HepG2 (cell line): ENCODE results near the gene RMI1. TPM values are rescaled to one million over a fixed set of nuclear protein-coding genes. Genes with fewer than 3 reads are reported as not detected.
A peak's percentile ranks its signal among the peaks of the same experiment; 100 is the strongest.

ENCODE experiments used
- ATAC-seq: fragments of 200-7000 bp; cut with Tn5 transposase; 3 replicates; pipeline ENCODE4 v1.9.1; 2020; ENCODE audit warnings: mild to moderate bottlenecking, moderate library complexity
- BruUV-seq: library from RNA; stranded (reverse); fragments of 400-500 nt; replicated peaks from 2 replicates; lab custom pipeline; 2021; lab: Mats Ljungman, UMichigan
- CTCF ChIA-PET: fragments of 300-600 bp; formaldehyde crosslinking; extraction: SDS; loops from one replicate; lab custom pipeline; 2021; ENCODE audit warnings: low total read pairs, inconsistent platforms, low intra/inter-chr PET ratio; lab: Yijun Ruan, JAX
- POLR2A ChIA-PET: fragments of 350-600 bp; sonication (Branson Sonifier 250); formaldehyde crosslinking; loops from one replicate; lab custom pipeline; 2020; ENCODE audit warnings: antibody characterized with exemption, inconsistent platforms; lab: Yijun Ruan, JAX
- DNase-seq: peaks from one replicate; pipeline ENCODE4 v3.0.0-alpha.2; 2015; ENCODE audit warnings: low spot score
- FAIRE-seq: peaks from 3 replicates; lab custom pipeline; 2011; peaks lifted over from hg19 to GRCh38; lab: Jason Lieb, UNC
- H2AFZ ChIP-seq: one replicate; pipeline ENCODE4 v1.6.1; 2011; ENCODE audit warnings: low read length, inconsistent platforms
- H3K27ac ChIP-seq: fragments of 300-600 bp; 3 replicates; pipeline ENCODE4 v1.8.0; 2011; ENCODE audit warnings: mixed run types, mild to moderate bottlenecking, mixed read lengths, low read length, inconsistent platforms; ENCODE audit not compliant: insufficient read depth; ENCODE audit errors: extremely low read length
- H3K27me3 ChIP-seq, 2 experiments: fragments of 200-600 bp in 1 of 2; 2 replicates in 1 of 2; 3 replicates in 1 of 2; pipeline versions ENCODE4 v1.6.0 to v1.8.0; 2011; ENCODE audit warnings: low read length in 2 of 2, mild to moderate bottlenecking in 2 of 2, moderate library complexity in 2 of 2, inconsistent platforms in 1 of 2; ENCODE audit not compliant: insufficient read depth in 2 of 2, control insufficient read depth in 1 of 2
- H3K36me3 ChIP-seq, 2 experiments: fragments of 200-600 bp in 1 of 2; replicated peaks in 1 of 2; 2 replicates in 1 of 2; 3 replicates in 1 of 2; pipeline versions ENCODE4 v1.5.1 to v1.8.0; 2011; ENCODE audit warnings: low read length in 2 of 2, inconsistent platforms in 1 of 2; ENCODE audit not compliant: insufficient read depth in 2 of 2, control insufficient read depth in 1 of 2
- H3K4me1 ChIP-seq: 2 replicates; pipeline ENCODE4 v1.5.1; 2012; ENCODE audit warnings: low read length, inconsistent platforms; ENCODE audit not compliant: insufficient read depth
- H3K4me2 ChIP-seq: 2 replicates; pipeline ENCODE4 v1.6.0; 2011; ENCODE audit warnings: low read depth, low read length, inconsistent platforms
- H3K4me3 ChIP-seq, 3 experiments: fragments of 200-600 bp in 1 of 3; sonication (generic), shearing (Covaris generic) in 1 of 3; replicated peaks in 1 of 3; 2 replicates each; pipeline ENCODE4 v1.5.1; 2011 to 2016; ENCODE audit warnings: low read length in 3 of 3, inconsistent platforms in 2 of 3, low read depth in 2 of 3, mild to moderate bottlenecking in 2 of 3, control low read depth in 1 of 3, mixed read lengths in 1 of 3; ENCODE audit not compliant: insufficient read depth in 1 of 3
- H3K79me2 ChIP-seq: one replicate; pipeline ENCODE4 v1.6.1; 2011; ENCODE audit warnings: low read length, inconsistent platforms; ENCODE audit not compliant: insufficient read depth
- H3K9ac ChIP-seq: 2 replicates; pipeline ENCODE4 v1.6.0; 2011; ENCODE audit warnings: mild to moderate bottlenecking, low read depth, low read length, inconsistent platforms; ENCODE audit not compliant: insufficient read depth
- H3K9me3 ChIP-seq: 2 replicates; pipeline ENCODE4 v1.5.1; 2012; ENCODE audit warnings: mild to moderate bottlenecking, low read length
- H4K20me1 ChIP-seq: 2 replicates; pipeline ENCODE4 v1.6.0; 2011; ENCODE audit warnings: inconsistent platforms, mild to moderate bottlenecking, low read length, moderate library complexity; ENCODE audit not compliant: insufficient read depth
- ARNTL ChIP-seq: sonication (generic); formaldehyde crosslinking; IDR thresholded peaks from 2 replicates; pipeline ENCODE4 v1.4.0; 2020; ENCODE audit warnings: mild to moderate bottlenecking, missing genetic modification reagents
- ASH2L ChIP-seq: fragments of 300-600, 200-600 bp; sonication (generic); IDR thresholded peaks from 2 replicates; pipeline ENCODE4 v1.7.0; 2017; ENCODE audit warnings: low read depth, mild to moderate bottlenecking, moderate library complexity, mixed read lengths, low read length; ENCODE audit not compliant: insufficient read length
- BRD4 ChIP-seq: sonication (generic); formaldehyde crosslinking; IDR thresholded peaks from 2 replicates; pipeline ENCODE4 v1.4.0; 2020; ENCODE audit warnings: missing genetic modification reagents
- JARID2 ChIP-seq: sonication (generic); formaldehyde crosslinking; IDR thresholded peaks from 2 replicates; pipeline ENCODE4 v1.8.1; 2023; ENCODE audit warnings: missing genetic modification reagents, inconsistent platforms; ENCODE audit not compliant: insufficient replicate concordance
- KMT2A ChIP-seq: sonication (generic); formaldehyde crosslinking; IDR thresholded peaks from 2 replicates; pipeline ENCODE4 v1.4.0; 2020; ENCODE audit warnings: missing genetic modification reagents
- MEF2D ChIP-seq: sonication (generic); formaldehyde crosslinking; IDR thresholded peaks from 2 replicates; pipeline ENCODE4 v1.5.1; 2020; ENCODE audit warnings: mild to moderate bottlenecking, missing genetic modification reagents
- MTF2 ChIP-seq: sonication (generic); formaldehyde crosslinking; IDR thresholded peaks from 2 replicates; pipeline ENCODE4 v1.5.0; 2020; ENCODE audit warnings: missing genetic modification reagents, borderline replicate concordance
- POGZ ChIP-seq: sonication (generic); formaldehyde crosslinking; IDR thresholded peaks from 2 replicates; pipeline ENCODE4 v1.4.0; 2020; ENCODE audit warnings: mild to moderate bottlenecking, missing genetic modification reagents
- PREB ChIP-seq: sonication (generic); formaldehyde crosslinking; IDR thresholded peaks from 2 replicates; pipeline ENCODE4 v1.4.0; 2020; ENCODE audit warnings: missing genetic modification reagents
- RFX5 ChIP-seq: IDR thresholded peaks from 2 replicates; pipeline ENCODE4 v1.6.1; 2011; ENCODE audit warnings: low read depth, low read length, improper control_type of control experiment
- TP53 ChIP-seq: sonication (generic); formaldehyde crosslinking; conservative IDR thresholded peaks from 2 replicates; pipeline ENCODE4 v1.4.0; 2020; ENCODE audit warnings: missing genetic modification reagents
- ZNF354B ChIP-seq: sonication (generic); formaldehyde crosslinking; IDR thresholded peaks from 2 replicates; pipeline ENCODE4 v1.8.0; 2022; ENCODE audit warnings: mild to moderate bottlenecking, missing genetic modification reagents
- ZNF563 ChIP-seq: sonication (generic); formaldehyde crosslinking; IDR thresholded peaks from 2 replicates; pipeline ENCODE4 v1.8.0; 2022; ENCODE audit warnings: mild to moderate bottlenecking, moderate library complexity, missing genetic modification reagents
- ZNF747 ChIP-seq: sonication (generic); formaldehyde crosslinking; IDR thresholded peaks from 2 replicates; pipeline ENCODE4 v1.8.1; 2023; ENCODE audit warnings: missing genetic modification reagents, mild to moderate bottlenecking, borderline replicate concordance
- ZNF782 ChIP-seq: sonication (generic); formaldehyde crosslinking; IDR thresholded peaks from 2 replicates; pipeline ENCODE4 v1.4.0; 2020; ENCODE audit warnings: missing genetic modification reagents, mild to moderate bottlenecking, borderline replicate concordance
- WGBS: methylation state at CpG from one replicate; pipeline ENCODE4 v1.1.6; 2017; ENCODE audit warnings: low lambda C conversion rate; 5-methylcytosine and 5-hydroxymethylcytosine counted together
- in situ Hi-C: cut with HindIII; loops from 2 replicates; pipeline ENCODE4 v1.10.0; 2017; ENCODE audit warnings: low pct_unique_long_range_greater_than_20kb; ENCODE audit not compliant: extremely low pct_ligation_motif_present
- intact Hi-C: fragments of 100-400 bp; cut with micrococcal nuclease; formaldehyde crosslinking; loops from one replicate; pipeline ENCODE4 v1.10.0; 2022; ENCODE audit not compliant: unreplicated experiment
- polyA plus RNA-seq, 8 experiments: library from polyadenylated mRNA; depleted of rRNA in 3 of 8; stranded (reverse) in 7 of 8; unstranded in 1 of 8; fragments of >200 nt; fragmentation: Illumina TruSeq in 4 of 8; extraction: Trizol in 4 of 8; gene quantifications; 2 replicates each; pipeline versions ENCODE4 v1.2.1 to v1.2.3, GENCODE V29; 2011 to 2016; ENCODE audit warnings: low read depth in 4 of 8, missing spikeins in 1 of 8, mixed read lengths in 1 of 8; ENCODE audit not compliant: insufficient read depth in 1 of 8
- total RNA-seq, 5 experiments: library from RNA; depleted of rRNA; stranded (reverse); fragments of >200 nt; fragmentation: Illumina TruSeq; extraction: Trizol; gene quantifications; 2 replicates each; pipeline ENCODE4 v1.2.3, GENCODE V29; 2016; ENCODE audit warnings: low read depth in 1 of 5
- TF ChIP-seq, protein P1 (sequence below): sonication (generic); formaldehyde crosslinking; IDR thresholded peaks from 2 replicates; pipeline ENCODE4 v1.4.0; 2020; ENCODE audit warnings: missing genetic modification reagents
- TF ChIP-seq, protein P2 (sequence below): sonication (generic); formaldehyde crosslinking; IDR thresholded peaks from 2 replicates; pipeline ENCODE4 v1.9.0; 2022; ENCODE audit warnings: low read depth, missing genetic modification reagents
- TF ChIP-seq, protein P3 (sequence below): sonication (generic); formaldehyde crosslinking; IDR thresholded peaks from 2 replicates; pipeline ENCODE4 v1.8.1; 2022; ENCODE audit warnings: mild to moderate bottlenecking, missing genetic modification reagents

Gene RMI1
- total and polyA plus RNA-seq, 2 of the 13 experiments (the other 11 are each of a cell fraction or from before 2014, with no cell fraction given), result 0.54 to 3.7 TPM

DNA sequence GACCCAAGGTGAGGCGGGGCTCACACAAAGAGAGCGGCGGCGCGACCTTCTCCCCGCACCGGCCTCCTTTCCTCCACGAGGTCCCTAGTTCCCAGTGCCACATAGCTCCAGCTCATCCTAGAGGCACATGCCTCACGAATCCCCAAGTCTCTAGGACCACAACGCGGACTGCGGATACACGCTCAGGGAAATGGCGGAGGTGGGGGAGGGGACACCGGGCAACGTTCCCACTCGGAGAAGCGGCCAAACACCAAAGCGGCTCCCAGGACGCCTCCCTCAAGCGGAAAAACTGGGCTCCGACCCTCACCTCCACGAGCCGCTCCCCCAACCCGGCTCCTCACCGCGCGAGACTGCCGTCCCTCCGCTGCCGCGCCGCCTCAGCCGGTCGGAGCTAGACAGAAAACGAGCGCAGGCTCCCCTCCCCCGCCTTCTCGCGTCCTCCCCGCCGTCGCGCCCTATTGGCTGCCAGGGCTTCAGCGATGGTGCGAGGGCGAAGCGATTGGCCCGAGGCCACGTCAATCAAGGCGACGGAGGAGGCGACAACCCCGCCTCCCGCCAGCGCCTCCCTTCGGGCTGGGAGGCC is 702 bp upstream of the RMI1 start, which contains the start of gene HNRNPK:
Gene HNRNPK (minus strand): TSS at position 404 of the 583 bp plus-strand sequence. CDS start 1,963 bp downstream, outside the sequence.
- Histone ChIP-seq H3K79me2 (peaks cover 90% of the 10 kb centered on the region), H3K9ac (peak within 1 kb of the TSS; percentile 100), H2AFZ (no peak within 1 kb of the TSS), H3K9me3 (no peaks in the 10 kb centered on the region), H3K4me3 (peak within 1 kb of the TSS; percentile 92 to 98 (median 95)), H4K20me1 (peaks cover 45% of the 10 kb centered on the region), H3K4me2 (peak within 1 kb of the TSS; percentile 85), H3K4me1 (peaks cover 64% of the 10 kb centered on the region), H3K36me3 (peaks cover 5 to 30% of the 10 kb centered on the region in 2 experiments), H3K27ac (peak within 1 kb of the TSS; percentile 96), H3K27me3 (peaks cover 0 to 6% of the 10 kb centered on the region in 2 experiments; a peak in 1 of 5 replicates)
- FAIRE-seq, result peak; percentile 18
- WGBS, result 0% methylated on average over 6 of the region's 57 CpGs
- intact Hi-C loops (loop anchor here (10.0 kb wide), 1 partner anchor 75 kb away; no protein-coding TSS in a partner anchor), in situ Hi-C loops (no loop called here)
- ChIA-PET CTCF (no interaction called here), POLR2A (interaction anchor here (0.6 to 5.5 kb wide), 11 partner anchors 8 to 114 kb away, joined by 3 to 96 read pairs (median 7); partner anchors contain the start of gene KIF27)
- no TSS peak for BruUV-seq
- peak; percentile 91 for DNase-seq
- ATAC-seq, result peak; percentile 91
- no peak; the same call in 1 of the 2 replicates for TF ChIP-seq KMT2A (CRISPR knock-in tag)
- TF ChIP-seq, protein P1, sequence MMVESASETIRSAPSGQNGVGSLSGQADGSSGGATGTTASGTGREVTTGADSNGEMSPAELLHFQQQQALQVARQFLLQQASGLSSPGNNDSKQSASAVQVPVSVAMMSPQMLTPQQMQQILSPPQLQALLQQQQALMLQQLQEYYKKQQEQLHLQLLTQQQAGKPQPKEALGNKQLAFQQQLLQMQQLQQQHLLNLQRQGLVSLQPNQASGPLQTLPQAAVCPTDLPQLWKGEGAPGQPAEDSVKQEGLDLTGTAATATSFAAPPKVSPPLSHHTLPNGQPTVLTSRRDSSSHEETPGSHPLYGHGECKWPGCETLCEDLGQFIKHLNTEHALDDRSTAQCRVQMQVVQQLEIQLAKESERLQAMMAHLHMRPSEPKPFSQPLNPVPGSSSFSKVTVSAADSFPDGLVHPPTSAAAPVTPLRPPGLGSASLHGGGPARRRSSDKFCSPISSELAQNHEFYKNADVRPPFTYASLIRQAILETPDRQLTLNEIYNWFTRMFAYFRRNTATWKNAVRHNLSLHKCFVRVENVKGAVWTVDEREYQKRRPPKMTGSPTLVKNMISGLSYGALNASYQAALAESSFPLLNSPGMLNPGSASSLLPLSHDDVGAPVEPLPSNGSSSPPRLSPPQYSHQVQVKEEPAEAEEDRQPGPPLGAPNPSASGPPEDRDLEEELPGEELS (CRISPR knock-in tag), result peak; percentile 4; the same call in 1 of the 2 replicates
- peak; percentile 7 for TF ChIP-seq JARID2 (CRISPR knock-in tag)
- peak; percentile 3; the same call in 1 of the 2 replicates for TF ChIP-seq POGZ (CRISPR knock-in tag)
- no peak; the same call in 1 of the 2 replicates for TF ChIP-seq ARNTL (CRISPR knock-in tag)
- no peak for TF ChIP-seq PREB (CRISPR knock-in tag)
- peak; percentile 52; the same call in 1 of the 2 replicates for TF ChIP-seq MEF2D (CRISPR knock-in tag)
- 0 out of 2 replicates have a peak, but pooled peaks have one; percentile 75 for TF ChIP-seq ZNF354B (CRISPR knock-in tag)
- no peak for TF ChIP-seq ZNF747 (CRISPR knock-in tag)
- no peak for TF ChIP-seq TP53 (CRISPR knock-in tag)
- TF ChIP-seq, protein P2, sequence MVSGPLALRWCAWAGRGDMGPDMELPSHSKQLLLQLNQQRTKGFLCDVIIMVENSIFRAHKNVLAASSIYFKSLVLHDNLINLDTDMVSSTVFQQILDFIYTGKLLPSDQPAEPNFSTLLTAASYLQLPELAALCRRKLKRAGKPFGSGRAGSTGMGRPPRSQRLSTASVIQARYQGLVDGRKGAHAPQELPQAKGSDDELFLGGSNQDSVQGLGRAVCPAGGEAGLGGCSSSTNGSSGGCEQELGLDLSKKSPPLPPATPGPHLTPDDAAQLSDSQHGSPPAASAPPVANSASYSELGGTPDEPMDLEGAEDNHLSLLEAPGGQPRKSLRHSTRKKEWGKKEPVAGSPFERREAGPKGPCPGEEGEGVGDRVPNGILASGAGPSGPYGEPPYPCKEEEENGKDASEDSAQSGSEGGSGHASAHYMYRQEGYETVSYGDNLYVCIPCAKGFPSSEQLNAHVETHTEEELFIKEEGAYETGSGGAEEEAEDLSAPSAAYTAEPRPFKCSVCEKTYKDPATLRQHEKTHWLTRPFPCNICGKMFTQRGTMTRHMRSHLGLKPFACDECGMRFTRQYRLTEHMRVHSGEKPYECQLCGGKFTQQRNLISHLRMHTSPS, result peak; percentile 12
- TF ChIP-seq ASH2L, result peak; percentile 77
- 0 out of 2 replicates have a peak, but pooled peaks have one; percentile 18 for TF ChIP-seq RFX5
- TF ChIP-seq ZNF782 (CRISPR knock-in tag), result no peak
- TF ChIP-seq, protein P3, sequence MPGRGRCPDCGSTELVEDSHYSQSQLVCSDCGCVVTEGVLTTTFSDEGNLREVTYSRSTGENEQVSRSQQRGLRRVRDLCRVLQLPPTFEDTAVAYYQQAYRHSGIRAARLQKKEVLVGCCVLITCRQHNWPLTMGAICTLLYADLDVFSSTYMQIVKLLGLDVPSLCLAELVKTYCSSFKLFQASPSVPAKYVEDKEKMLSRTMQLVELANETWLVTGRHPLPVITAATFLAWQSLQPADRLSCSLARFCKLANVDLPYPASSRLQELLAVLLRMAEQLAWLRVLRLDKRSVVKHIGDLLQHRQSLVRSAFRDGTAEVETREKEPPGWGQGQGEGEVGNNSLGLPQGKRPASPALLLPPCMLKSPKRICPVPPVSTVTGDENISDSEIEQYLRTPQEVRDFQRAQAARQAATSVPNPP (CRISPR knock-in tag), result 0 out of 2 replicates have a peak, but pooled peaks have one; percentile 34
- 0 out of 2 replicates have a peak, but pooled peaks have one; percentile 2 for TF ChIP-seq ZNF563 (CRISPR knock-in tag)
- peak; percentile 88; the same call in 1 of the 2 replicates for TF ChIP-seq MTF2 (CRISPR knock-in tag)
- TF ChIP-seq BRD4 (CRISPR knock-in tag), result peak; percentile 83
